GM21737 (cell line): ENCODE measurements around the gene TNIK.
A peak's percentile ranks its signal among the peaks of the same experiment; 100 is the strongest.
"Not testable (repeated sequence)": the region's sequence is repeated elsewhere in the genome, so short reads cannot be mapped to it uniquely, and the experiment has no call there.

Experiments used
- ATAC-seq: cut with Tn5 transposase; IDR thresholded peaks from one replicate; pipeline ENCODE4 v1.9.1; 2021; ENCODE audit warnings: mild to moderate bottlenecking, moderate library complexity; ENCODE audit not compliant: unreplicated experiment

The TNIK gene

DNA sequence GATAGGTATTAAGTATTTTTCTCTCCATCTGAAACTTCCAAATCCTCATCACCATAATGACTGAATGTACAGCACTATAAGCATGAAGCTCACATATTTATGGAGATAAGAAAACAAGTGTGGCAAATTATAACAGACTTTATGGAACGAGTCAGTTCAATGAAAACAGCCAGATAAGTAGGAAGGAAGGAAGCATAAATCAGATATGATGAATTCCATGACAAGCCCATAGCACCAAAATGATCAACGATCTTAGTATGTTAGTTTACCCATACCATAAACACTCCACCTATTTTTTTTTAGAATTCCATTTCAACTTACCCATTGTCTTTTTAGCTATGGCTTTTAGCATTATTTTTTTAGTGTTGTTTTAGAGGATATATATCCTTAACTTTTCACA is 169.5 kb downstream of the TNIK start:
- no peak for ATAC-seq

DNA sequence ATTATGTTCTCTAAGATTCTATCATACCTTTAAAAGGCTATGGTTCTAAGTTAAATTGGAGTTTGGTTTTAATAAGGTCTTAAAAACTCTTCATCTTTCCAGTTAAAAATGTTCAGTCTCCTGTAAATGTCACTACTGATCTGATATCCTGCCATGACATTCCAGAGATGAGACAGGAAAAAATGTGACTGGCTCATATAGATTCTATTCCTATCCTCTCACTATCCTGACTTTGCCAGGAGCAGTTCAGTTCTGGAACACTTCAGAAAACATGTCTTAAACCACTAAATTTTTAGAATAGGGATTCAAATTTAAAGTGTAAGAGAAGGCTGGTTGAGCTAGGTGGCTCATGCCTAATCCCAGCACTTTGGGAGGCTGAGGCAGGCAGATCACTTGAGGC is 170.9 kb downstream of the TNIK start:
- no peak for ATAC-seq

DNA sequence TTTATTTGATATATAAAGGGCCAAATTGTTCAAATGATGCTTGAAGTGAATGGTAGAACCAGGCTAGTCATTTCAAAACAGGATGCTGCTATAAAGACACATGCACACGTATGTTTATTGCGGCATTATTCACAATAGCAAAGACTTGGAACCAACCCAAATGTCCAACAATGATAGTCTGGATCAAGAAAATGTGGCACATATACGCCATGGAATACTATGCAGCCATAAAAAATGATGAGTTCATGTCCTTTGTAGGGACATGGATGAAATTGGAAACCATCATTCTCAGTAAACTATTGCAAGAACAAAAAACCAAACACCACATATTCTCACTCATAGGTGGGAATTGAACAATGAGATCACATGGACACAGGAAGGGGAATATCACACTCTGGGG is 172.4 kb downstream of the TNIK start:
- ATAC-seq, result not testable (repeated sequence)

DNA sequence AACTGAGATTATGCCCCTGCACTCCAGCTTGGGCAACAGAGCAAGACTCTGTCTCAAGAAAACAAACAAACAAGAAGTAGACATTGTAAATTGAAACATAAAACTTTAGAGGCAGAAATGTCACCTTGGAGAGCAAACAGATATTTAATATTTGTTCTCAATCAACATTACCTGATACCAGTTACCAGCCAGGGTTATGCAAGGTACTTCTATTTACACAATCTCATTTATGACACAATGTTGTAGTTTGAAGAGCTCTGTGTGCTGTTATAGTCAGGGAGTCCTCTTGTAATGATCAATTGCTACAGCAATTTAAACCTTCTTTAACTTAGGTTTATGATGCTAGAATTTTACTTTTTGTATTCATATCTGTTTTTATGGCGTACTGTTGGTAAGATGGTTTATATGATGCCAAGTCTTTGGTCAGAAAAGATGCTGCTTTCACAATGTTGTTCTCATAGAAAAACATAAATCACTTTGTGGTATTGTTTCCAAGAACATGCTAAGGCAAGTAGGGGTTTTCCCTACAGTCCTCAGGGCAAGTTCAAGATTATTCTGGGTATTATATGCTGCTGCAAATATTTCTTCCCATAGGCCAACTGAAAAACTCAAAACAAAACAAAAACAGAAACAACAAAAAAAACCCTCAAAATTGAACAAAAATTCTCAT is 173.5 kb downstream of the TNIK start:
- ATAC-seq, result peak; percentile 45

DNA sequence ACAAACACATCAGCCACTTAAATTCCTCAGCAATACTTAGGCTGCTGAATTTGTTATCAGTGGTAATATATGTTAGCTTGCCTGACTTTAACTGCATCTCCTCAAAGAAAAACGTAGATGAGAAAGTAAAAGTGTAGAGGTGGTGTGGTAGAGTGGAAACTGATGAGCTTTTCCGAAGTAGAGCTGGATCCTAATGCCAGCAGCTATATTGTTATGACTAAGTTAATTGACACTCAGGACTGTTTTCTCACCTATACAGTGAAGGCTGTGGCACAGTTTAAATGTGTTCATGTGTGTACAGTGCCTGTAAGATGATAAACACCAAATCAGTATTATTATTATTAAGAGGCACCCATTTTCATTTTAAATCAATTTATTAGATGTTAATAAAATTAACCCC is 174.9 kb downstream of the TNIK start:
- peak; percentile 43 for ATAC-seq

DNA sequence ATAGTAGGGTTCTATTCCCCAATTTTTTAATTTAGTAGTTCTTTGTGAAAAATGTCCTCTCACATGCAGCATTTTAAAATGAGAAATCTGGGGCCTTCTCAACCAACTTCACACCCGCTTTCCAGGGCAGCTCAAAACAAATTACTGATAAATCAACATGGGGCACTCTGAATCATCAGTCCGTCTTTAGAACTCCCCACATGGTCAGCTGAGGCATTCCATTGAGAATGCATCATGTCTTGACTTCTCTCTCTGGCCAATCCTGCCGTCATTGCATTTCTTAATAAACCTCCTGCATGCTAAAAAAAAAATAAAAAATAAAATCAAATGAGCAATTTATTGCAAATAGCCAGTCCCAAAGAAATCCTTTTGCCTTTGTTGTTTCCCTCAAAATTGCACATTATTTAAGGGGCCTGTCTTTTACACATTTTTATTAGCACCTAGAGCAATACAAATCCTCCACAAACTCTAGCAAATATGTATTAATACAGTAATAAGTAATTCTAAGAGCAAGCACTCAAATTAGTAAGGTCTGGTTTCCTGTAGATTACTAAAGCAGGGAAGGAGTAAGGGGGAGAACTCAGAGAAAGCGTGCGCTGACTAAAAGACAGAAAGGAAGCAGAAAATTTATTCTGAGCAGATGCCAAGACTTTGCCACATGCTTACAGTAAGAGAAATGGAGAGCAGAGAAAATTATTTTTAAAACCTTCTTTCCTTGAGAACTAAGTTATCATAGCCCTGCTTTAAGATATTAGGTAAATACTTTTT is 175.7 kb downstream of the TNIK start:
- ATAC-seq, result peak; percentile 53

DNA sequence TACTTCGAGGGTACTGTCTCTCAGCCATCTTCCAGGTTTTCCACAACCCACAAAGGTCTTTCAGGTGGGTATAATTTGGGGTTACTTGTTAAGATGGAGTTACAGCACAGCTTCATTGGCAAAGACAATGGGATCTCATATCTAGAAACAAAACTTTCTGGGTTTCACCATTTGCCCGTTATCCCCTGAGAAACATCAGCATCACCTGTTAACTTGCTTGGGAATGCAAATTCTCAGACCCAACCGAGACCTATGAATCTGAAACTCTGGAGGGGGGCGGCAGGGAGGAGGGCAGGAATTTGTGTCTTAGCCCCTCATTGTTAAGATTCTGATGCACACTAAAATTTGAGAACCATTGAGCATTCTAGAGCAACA is 176.4 kb downstream of the TNIK start:
- ATAC-seq, result no peak

DNA sequence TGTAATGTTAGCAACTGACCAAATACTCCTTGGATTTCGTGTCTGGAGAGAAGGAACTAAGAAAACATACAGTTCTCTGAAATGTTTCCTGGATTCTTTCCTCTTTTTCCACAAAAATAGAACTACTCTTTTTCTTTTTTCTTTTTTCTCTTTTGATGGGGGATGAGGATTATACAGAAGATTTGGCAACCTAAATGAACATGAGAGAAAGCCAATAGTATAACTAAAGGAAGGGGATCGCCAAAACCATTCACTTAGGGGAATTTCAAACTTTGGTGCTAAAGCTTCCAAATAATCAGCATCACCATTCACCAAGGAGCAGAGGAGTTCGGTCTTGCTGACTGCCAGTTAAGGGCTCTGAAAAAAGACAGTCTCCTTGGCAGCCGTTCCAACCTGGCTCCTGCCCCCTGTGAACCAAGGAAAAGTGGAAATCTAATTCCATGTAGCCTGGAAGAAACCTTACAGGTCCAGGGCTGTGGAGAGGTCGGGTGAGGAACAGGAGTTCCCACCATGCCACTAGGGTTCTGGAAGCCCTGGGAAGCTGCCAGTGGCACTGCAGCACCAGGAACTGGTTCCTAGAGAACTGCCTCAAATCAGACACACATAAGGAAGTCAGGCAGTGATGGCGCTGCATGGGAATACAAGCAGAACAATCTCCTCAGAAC is 176.9 kb downstream of the TNIK start:
- no peak for ATAC-seq

DNA sequence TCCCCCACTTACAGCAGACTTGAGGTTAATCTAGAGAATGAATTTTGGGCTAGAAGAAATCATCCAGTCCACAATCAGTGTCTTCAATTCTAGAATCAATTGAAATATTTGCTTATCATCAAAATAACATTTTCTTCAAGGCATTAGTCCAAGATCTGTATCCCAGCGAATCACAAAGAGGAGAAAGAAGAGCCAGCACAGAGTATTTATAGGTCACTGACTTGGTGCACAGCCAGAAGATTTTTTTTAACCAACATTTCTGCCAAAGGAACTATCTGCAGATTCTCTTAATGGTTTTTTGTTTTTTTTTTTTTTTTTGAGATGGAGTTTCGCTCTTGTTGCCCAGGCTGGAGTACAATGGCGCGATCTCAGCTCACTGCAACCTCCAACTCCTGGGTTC is 178.2 kb downstream of the TNIK start:
- no peak for ATAC-seq

DNA sequence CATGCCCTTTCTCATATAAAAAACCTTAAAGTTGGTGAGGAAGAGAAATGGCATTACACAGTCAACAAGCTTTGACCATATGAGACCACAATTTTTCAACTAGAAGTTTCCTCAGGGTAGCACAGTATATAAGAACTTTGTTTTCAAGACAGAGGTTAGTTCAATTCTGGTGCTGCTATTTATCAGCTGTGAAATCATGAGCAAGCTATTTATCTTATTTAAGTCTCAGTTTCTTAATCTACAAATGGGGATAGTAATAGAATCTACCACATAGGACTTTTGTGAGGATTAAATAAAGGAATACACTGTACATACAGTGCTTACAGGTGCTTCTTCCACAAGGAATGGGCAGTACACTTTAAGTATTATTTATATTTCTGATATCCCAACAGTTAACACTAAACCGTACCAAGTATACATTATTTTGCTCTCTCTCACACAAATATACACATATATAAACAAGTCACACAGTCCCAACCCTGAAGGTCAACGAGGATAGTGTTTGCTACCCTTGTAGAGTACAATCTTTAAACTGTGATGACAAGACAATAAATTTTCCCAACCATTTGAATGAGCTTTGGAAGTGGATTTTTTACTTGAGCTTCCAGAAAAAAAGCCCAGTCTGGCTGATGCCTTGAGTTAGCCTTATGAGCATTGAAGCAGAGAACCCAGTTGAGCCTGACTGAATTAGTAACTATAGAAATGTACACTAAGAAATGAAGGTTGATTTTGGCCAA is 178.8 kb downstream of the TNIK start:
- ATAC-seq, result no peak

DNA sequence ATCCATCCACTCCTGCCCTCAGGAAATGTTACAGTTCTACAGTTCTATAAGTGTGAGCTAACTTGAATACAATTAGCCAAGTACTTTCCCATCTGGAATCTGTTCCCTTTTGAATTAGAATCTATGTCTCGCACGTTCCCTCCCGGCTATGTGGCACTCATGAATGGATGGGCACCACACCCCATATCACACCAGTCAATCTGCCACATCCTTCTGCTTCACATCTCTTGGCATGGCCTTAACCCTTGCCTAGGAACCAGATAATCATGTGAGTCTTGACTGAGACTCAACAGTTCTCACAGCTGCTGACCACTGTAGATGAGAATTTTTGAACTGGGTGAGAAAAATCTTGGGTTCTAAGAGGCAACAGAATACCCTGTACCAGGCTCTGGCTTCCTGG is 180.2 kb downstream of the TNIK start:
- no peak for ATAC-seq

DNA sequence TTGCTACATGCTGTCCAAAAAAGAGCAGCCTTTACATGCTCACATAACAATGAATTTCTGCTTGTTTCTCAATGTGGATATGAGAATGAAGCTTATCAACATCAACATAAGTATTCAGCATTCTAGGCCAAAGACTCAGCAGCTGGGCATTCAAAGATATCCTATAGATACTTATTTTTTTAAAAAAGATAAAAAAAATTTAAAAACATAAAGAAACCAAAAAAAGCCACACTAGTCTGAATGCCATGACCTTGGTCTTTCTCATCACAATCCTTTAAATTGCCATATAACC is 182.0 kb downstream of the TNIK start:
- ATAC-seq, result no peak

DNA sequence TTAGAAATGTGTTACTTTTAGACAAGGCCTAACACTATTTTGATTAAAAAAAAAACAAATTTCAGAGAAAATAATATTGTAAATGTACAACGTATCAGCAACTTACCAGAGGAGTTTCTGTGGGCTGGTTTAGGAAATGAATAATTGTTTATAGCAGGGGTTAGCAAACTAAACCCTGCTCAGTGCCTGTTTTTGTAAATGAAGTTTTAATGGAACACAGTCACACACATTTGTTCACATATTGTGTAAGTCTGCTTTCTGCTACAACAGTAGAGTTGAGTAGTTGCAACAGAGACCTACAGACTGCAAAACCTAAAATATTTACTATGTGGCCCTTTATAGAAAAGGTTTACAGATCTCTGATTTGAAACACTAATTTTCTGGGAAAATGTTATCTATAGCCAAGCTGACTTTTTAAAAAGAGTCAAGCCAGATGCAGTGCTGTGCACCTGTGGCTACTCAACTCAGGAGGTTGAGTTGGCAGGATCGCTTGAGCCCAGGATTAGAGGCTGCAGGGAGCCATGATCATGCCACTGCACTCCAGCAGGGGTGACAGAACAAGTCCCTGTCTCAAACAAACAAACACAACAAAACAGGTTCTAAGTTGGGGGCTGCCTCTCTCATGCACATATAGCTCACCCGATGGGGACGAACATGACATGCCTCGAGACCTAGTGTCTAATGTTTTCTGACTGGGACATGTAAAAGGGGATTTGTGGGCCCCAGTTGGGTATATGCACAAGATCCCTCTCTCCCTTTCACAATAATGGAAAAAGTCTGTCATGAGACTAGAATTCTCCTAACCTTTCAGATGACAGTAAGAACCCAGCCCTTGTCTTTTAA is 182.5 kb downstream of the TNIK start:
- ATAC-seq, result no peak

DNA sequence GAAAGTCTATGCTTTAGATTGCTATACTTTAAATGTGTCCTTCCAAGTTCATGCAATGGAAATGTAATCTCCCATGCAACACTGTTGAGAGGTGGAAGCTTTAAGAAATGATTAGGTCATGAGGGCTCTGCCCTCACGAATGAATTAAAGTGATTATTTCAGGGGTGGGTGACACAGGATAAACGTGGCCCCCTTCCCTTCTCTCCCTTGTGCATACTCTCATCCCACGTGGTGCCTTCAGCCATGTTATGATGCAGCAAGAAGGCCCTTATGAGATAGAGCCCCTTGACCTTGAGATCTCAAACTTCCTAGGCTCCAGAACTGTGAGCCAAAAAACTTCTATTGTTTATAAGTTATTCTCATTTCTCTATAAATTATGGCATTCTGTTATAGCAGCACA is 183.3 kb downstream of the TNIK start:
- ATAC-seq, result no peak

DNA sequence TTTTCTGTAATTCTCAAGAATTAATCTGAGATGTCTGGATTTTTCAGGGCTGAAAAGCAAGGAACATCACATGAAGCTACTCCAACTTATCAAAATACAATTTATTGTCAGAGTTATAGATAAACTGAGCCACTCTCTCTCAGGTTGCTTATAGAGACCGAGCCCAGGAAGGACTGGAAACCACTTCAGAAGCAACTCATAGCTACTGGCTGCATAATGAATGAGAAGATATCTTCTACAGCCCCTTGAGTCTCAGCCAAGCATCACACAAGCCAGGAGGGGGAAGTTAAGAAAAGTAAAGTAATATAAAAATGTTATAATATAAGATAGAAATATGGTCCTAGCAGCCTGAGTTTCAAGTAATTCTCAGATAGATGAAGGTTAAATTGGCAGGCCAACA is 186.0 kb downstream of the TNIK start:
- no peak for ATAC-seq

DNA sequence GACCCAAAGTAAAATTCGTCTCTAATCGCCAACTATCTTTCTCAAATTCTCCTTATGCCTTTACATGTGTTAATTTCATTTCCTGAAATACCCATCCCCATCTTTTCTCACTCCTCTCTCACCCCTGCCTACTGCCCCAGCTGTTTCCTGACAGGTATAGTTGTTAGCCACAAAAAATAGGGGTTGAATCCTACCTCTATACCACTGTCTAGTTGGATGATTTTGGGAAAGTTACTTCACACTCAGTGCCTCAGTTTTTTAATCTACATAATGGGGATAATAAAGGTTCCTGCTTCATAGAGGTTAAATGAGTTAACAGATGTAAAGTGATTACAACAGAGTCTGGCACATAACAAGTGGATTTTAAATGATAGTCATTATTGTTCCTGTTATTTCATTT is 189.7 kb downstream of the TNIK start:
- no peak for ATAC-seq

DNA sequence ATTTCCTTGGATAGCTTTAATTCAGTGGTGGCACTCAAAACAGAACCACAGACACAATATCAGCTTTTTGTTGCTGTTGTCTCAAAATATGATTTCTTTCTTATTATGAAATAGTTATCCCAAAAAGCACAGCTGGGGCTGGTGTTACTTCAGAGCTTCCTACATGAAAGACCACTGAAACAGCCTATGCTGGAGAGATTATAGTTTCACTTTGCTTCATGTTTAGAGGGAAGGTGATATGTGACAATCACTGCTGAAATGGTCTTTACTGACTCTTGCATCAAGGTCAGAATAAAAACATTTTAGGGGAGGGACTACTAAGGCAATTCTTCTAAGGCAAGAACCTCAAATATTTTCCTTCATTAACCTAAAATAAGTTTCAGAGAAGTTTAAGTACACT is 190.7 kb downstream of the TNIK start:
- peak; percentile 48 for ATAC-seq

DNA sequence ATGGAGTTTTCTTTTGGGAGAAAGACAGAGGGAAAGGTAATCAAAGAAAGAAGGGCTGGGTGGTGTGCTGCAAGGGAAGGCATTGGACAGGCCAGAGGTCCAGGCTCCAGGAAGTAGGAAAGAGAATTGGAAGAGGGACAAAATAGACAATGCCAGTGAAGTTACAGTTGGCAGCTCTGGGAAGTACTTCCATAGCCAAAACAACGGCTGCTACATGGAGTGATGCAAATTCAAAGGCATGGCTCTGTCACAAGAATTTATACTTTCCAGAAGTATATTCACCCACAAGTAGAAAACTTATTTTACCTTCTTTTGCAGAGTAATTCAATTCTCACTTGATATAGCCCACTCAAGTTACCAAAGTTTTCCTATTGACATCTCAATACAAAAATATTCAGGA is 191.5 kb downstream of the TNIK start:
- no peak for ATAC-seq

DNA sequence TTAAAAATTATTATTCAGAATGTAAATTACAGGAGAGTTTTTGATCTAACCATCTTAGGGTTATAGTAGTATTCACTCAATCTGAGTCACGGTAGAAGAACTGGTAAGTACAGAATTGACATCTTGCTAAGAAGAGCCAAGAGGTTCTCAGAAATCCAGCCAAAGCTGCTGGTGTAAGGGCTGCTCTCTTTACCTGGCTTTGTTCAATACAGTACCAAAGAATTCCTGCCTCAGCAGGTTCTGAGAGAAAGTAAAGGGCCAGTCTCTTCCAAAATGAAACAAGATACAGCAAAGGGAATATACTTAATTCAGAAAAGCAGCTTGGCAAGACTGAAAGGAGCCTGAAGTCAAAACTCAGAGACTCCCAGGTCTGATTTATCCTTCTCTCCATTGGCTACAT is 193.1 kb downstream of the TNIK start:
- no peak for ATAC-seq

DNA sequence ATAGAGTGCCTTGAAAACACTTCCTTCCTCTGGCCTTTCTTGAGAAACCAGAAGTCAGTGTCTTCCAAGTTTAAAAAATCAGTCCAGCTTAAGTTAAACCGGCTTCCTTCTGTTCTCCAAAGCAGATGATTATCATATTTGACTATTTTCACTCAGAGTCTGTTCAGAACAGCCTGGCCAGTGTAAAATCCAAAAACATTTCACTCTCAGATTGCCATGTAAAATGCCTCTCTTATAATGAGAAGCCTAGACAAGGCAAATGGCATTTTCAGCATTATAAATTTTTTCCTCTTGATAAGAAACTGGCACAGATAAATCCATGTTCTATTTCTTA is 193.5 kb downstream of the TNIK start:
- no peak for ATAC-seq
